Measurements from ENCODE around the gene PICK1. TPM values are rescaled to one million over a fixed set of nuclear protein-coding genes. Genes with fewer than 3 reads are reported as not detected.

The PICK1 gene
- total and polyA plus RNA-seq, 4 donors: 5.8 to 25.8 (median 13.1) TPM

DNA sequence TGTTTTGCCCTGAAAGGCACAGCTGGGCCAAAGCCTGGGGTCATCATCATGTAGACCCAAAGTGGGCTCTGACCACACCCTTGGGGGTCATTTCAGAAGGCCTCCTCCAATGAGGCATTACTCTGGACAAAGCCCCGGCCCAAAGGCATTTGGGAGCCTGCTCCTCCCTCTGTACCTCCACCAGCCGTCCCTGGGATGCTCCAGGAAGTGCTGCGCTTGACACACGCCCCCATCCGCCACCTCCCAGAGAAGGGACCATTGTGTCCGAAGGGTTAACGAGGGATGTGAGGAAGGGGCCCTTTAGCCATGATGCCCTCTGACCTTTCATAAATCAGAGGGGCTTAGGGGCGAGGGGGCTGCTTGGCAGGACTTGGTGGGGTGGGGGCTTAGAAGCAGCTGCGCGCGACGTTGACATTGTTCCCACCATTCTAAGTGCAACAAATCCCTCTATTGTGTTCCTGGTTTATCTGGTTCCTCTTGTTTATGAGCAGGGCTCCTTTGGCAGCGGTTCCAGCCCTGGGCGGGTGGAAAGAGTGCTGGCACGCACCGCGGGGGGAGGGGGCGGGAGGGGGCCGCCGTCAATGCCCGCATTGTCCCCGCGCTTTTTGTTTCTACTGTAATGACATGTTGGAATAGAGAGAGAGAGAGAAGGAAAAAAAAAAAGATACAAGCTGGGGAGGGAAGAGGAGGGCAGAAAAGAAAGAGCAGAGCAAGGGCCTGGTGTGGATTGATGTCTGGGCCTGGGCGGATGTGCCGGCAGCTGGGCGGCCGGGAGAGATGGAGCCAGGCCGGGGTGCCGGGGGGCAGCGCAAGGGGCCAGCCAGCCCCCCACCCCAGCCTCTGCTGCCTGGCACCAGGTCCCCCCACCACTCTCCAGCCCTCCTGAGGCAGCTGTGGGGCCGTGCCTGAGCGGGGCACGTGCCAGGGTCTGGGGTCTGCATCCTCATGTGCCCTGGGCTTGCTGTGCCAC, 40.7 kb upstream of the PICK1 start:
- no peak overlapping the region for H3K4me3 ChIP-seq (ENCODE audit: low read depth in 1 of 3, low read length in 3 of 3)

More for the DNA sequence above, 40.7 kb upstream of the PICK1 start:
- H3K27ac ChIP-seq (ENCODE audit: low read depth in 1 of 2, low read length in 2 of 2): peak overlapping the region; percentile 14 to 31
- H3K27me3 ChIP-seq (ENCODE audit: control insufficient read depth in 4 of 4, insufficient read depth in 4 of 4, low read length in 3 of 4): no peaks in the 10 kb centered on the region
- 66% methylated on average over 33 of the region's 33 CpGs for WGBS
- H3K36me3 ChIP-seq (ENCODE audit: control insufficient read depth in 4 of 4, insufficient read depth in 3 of 4, low read depth in 1 of 4, low read length in 3 of 4): no peaks in the 10 kb centered on the region
- peaks cover 0 to 6% (median 0%) of the 10 kb centered on the region in 4 donors for H3K4me1 ChIP-seq (ENCODE audit: control insufficient read depth in 4 of 4, insufficient read depth in 4 of 4, low read length in 3 of 4)
- no peak for DNase-seq (ENCODE audit: low spot score)
- TF ChIP-seq HNF4G (IDR thresholded peaks at IDR 0.05) (no peak), HNF4A (conservative IDR thresholded peaks at IDR 0.05) (no peak), YY1 (IDR thresholded peaks at IDR 0.05) (no peak), TAF1 (conservative IDR thresholded peaks at IDR 0.05) (no peak), FOXA2 (IDR thresholded peaks at IDR 0.05) (no peak), SP1 (IDR thresholded peaks at IDR 0.05) (no peak), RAD21 (IDR thresholded peaks at IDR 0.05) (no peak), RXRA (IDR thresholded peaks at IDR 0.05) (no peak), GABPA (IDR thresholded peaks at IDR 0.05 in 1 of 2, conservative IDR thresholded peaks at IDR 0.05 in 1 of 2) (no peak), JUND (IDR thresholded peaks at IDR 0.05) (no peak), NR2F2 (IDR thresholded peaks at IDR 0.05) (no peak), EGR1 (IDR thresholded peaks at IDR 0.05; ENCODE audit: low read depth in 2 of 2) (no peak)
- TF ChIP-seq, protein P1, sequence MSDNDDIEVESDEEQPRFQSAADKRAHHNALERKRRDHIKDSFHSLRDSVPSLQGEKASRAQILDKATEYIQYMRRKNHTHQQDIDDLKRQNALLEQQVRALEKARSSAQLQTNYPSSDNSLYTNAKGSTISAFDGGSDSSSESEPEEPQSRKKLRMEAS (IDR thresholded peaks at IDR 0.05): no peak
- TF ChIP-seq, protein P2, sequence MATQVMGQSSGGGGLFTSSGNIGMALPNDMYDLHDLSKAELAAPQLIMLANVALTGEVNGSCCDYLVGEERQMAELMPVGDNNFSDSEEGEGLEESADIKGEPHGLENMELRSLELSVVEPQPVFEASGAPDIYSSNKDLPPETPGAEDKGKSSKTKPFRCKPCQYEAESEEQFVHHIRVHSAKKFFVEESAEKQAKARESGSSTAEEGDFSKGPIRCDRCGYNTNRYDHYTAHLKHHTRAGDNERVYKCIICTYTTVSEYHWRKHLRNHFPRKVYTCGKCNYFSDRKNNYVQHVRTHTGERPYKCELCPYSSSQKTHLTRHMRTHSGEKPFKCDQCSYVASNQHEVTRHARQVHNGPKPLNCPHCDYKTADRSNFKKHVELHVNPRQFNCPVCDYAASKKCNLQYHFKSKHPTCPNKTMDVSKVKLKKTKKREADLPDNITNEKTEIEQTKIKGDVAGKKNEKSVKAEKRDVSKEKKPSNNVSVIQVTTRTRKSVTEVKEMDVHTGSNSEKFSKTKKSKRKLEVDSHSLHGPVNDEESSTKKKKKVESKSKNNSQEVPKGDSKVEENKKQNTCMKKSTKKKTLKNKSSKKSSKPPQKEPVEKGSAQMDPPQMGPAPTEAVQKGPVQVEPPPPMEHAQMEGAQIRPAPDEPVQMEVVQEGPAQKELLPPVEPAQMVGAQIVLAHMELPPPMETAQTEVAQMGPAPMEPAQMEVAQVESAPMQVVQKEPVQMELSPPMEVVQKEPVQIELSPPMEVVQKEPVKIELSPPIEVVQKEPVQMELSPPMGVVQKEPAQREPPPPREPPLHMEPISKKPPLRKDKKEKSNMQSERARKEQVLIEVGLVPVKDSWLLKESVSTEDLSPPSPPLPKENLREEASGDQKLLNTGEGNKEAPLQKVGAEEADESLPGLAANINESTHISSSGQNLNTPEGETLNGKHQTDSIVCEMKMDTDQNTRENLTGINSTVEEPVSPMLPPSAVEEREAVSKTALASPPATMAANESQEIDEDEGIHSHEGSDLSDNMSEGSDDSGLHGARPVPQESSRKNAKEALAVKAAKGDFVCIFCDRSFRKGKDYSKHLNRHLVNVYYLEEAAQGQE (IDR thresholded peaks at IDR 0.05): no peak
- TF ChIP-seq, protein P3, sequence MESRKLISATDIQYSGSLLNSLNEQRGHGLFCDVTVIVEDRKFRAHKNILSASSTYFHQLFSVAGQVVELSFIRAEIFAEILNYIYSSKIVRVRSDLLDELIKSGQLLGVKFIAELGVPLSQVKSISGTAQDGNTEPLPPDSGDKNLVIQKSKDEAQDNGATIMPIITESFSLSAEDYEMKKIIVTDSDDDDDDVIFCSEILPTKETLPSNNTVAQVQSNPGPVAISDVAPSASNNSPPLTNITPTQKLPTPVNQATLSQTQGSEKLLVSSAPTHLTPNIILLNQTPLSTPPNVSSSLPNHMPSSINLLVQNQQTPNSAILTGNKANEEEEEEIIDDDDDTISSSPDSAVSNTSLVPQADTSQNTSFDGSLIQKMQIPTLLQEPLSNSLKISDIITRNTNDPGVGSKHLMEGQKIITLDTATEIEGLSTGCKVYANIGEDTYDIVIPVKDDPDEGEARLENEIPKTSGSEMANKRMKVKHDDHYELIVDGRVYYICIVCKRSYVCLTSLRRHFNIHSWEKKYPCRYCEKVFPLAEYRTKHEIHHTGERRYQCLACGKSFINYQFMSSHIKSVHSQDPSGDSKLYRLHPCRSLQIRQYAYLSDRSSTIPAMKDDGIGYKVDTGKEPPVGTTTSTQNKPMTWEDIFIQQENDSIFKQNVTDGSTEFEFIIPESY (IDR thresholded peaks at IDR 0.05): no peak
- TF ChIP-seq, protein P4, sequence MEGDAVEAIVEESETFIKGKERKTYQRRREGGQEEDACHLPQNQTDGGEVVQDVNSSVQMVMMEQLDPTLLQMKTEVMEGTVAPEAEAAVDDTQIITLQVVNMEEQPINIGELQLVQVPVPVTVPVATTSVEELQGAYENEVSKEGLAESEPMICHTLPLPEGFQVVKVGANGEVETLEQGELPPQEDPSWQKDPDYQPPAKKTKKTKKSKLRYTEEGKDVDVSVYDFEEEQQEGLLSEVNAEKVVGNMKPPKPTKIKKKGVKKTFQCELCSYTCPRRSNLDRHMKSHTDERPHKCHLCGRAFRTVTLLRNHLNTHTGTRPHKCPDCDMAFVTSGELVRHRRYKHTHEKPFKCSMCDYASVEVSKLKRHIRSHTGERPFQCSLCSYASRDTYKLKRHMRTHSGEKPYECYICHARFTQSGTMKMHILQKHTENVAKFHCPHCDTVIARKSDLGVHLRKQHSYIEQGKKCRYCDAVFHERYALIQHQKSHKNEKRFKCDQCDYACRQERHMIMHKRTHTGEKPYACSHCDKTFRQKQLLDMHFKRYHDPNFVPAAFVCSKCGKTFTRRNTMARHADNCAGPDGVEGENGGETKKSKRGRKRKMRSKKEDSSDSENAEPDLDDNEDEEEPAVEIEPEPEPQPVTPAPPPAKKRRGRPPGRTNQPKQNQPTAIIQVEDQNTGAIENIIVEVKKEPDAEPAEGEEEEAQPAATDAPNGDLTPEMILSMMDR (IDR thresholded peaks at IDR 0.05; ENCODE audit: low read depth, low read length, missing input control): no peak
- TF ChIP-seq, protein P5, sequence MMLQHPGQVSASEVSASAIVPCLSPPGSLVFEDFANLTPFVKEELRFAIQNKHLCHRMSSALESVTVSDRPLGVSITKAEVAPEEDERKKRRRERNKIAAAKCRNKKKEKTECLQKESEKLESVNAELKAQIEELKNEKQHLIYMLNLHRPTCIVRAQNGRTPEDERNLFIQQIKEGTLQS (IDR thresholded peaks at IDR 0.05): no peak
- H3K9ac ChIP-seq (ENCODE audit: low read depth in 1 of 2, low read length in 2 of 2): no peak overlapping the region
- H3K9me3 ChIP-seq (ENCODE audit: control insufficient read depth in 4 of 4, low read length in 3 of 4): no peaks in the 10 kb centered on the region

Data from liver (tissue), 9 donors.